HFFc6 (cell line): ENCODE measurements around the gene TRNAU1AP. TPM values are rescaled to one million over a fixed set of nuclear protein-coding genes. Genes with fewer than 3 reads are reported as not detected.

ENCODE experiments used
- DNase-seq: peaks from one replicate; pipeline ENCODE4 v3.0.0-alpha.2; 2018
- H3K27ac Mint-ChIP-seq: 2 replicates; pipeline ENCODE4 v1.8.0; 2020; ENCODE audit warnings: mild to moderate bottlenecking, mixed read lengths
- H3K27me3 Mint-ChIP-seq: 2 replicates; pipeline ENCODE4 v1.8.0; 2021; ENCODE audit warnings: mild to moderate bottlenecking, moderate library complexity, mixed read lengths; ENCODE audit not compliant: insufficient read depth
- H3K36me3 Mint-ChIP-seq: 2 replicates; pipeline ENCODE4 v1.8.0; 2021; ENCODE audit warnings: low read depth, mixed read lengths
- H3K4me1 Mint-ChIP-seq: 2 replicates; pipeline ENCODE4 v1.8.0; 2020; ENCODE audit warnings: low read depth, mixed read lengths
- H3K4me3 Mint-ChIP-seq: 2 replicates; pipeline ENCODE4 v1.8.0; 2020; ENCODE audit warnings: mild to moderate bottlenecking, moderate library complexity, mixed read lengths
- H3K9me3 Mint-ChIP-seq: 2 replicates; pipeline ENCODE4 v1.8.0; 2020; ENCODE audit warnings: mild to moderate bottlenecking, mixed read lengths
- total RNA-seq, 6 experiments: library from RNA; stranded (reverse); fragmentation: NEBNext Ultra II Directional; extraction: Animal tissue kit (Norgen Biotek cat#: 25700); gene quantifications; 2 replicates in 1 of 6; 3 replicates in 5 of 6; pipeline ENCODE4 v1.2.3, GENCODE V29; 2021
- TF ChIP-seq, protein P1 (sequence below): fragments of 200-600 bp; sonication (generic); IDR thresholded peaks from 2 replicates; pipeline ENCODE4 v1.5.0; 2021; ENCODE audit warnings: antibody characterized with exemption, mild to moderate bottlenecking

Gene TRNAU1AP
- total RNA-seq, 6 experiments from 2014 or later, result 20.9 to 33.0 (median 28.2) TPM

GRCh38 chr1:28573564-28573963 lies 20.7 kb downstream of the TRNAU1AP start:
- DNase-seq, result no peak
- Mint-ChIP-seq H3K9me3 (no peaks in the 10 kb centered on the region), H3K4me1 (peaks cover 9% of the 10 kb centered on the region), H3K4me3 (no peak overlapping the region), H3K36me3 (peaks cover 26% of the 10 kb centered on the region), H3K27me3 (peaks cover 2% of the 10 kb centered on the region), H3K27ac (no peak overlapping the region)
- TF ChIP-seq, protein P1, sequence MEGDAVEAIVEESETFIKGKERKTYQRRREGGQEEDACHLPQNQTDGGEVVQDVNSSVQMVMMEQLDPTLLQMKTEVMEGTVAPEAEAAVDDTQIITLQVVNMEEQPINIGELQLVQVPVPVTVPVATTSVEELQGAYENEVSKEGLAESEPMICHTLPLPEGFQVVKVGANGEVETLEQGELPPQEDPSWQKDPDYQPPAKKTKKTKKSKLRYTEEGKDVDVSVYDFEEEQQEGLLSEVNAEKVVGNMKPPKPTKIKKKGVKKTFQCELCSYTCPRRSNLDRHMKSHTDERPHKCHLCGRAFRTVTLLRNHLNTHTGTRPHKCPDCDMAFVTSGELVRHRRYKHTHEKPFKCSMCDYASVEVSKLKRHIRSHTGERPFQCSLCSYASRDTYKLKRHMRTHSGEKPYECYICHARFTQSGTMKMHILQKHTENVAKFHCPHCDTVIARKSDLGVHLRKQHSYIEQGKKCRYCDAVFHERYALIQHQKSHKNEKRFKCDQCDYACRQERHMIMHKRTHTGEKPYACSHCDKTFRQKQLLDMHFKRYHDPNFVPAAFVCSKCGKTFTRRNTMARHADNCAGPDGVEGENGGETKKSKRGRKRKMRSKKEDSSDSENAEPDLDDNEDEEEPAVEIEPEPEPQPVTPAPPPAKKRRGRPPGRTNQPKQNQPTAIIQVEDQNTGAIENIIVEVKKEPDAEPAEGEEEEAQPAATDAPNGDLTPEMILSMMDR, result no peak

DNA sequence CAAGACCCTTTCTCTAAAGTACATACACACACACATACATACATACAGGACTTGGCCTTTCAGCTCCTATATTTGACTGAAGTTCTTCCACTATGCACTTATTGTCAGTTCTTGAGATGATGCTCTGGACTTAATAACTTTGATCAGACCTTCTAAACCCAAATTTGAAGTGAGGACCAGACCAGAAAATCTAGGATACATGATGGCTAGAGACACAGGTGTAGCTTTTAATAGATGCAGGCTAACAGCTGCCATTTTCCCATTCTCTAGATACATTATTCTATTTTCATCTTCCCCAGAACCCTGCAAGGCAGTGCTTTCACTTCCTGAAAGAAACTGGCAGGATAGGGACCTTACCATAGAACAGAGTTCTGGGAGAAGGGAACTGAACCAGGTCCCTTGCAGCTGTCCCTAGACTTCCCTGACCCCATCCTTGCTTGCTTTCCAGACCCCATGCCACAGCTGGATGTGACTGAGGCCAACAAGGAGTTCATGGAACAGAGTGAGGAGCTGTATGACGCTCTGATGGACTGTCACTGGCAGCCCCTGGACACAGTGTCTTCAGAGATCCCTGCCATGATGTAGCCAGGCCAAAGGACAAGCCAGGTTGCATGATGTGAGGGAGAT lies 24.3 kb downstream of the TRNAU1AP start:
- TF ChIP-seq, protein P1, result no peak
- no peak overlapping the region; the same call in 1 of the 2 replicates for H3K4me3 Mint-ChIP-seq
- H3K27me3 Mint-ChIP-seq, result peaks cover 12% of the 10 kb centered on the region
- H3K27ac Mint-ChIP-seq, result peak overlapping the region; percentile 60
- peaks cover 42% of the 10 kb centered on the region for H3K36me3 Mint-ChIP-seq
- DNase-seq, result no peak
- H3K9me3 Mint-ChIP-seq, result no peaks in the 10 kb centered on the region
- peaks cover 34% of the 10 kb centered on the region for H3K4me1 Mint-ChIP-seq

- Mint-ChIP-seq H3K36me3 (peaks cover 42% of the 10 kb centered on the region), H3K27me3 (peaks cover 12% of the 10 kb centered on the region)
These were observed 25.1 kb downstream of the TRNAU1AP start for GRCh38 chr1:28577738-28578536.

DNA sequence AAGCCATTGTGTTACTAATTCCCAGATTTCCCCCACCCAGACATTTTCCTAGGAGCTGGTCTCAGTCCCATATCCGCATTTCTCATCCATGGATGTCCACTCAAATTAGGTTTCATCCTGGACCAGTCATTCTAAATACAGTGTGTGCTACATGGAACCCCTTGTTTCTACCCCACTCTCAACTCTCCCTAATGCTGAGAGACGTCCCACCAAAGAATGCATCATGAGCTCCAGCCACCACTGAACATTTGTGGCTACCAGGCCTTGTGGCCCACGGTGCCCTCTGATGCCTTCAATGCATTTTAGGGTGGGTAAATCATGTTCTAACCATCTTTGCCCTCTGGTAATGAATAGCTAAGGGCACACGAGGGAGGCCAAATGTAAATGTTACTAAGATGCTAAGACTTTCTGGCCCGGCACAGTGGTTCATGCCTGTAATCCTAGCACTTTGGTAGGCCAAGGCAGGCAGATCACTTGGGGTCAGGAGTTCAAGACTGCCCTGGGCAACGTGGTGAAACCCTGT lies 25.9 kb downstream of the TRNAU1AP start:
- H3K4me3 Mint-ChIP-seq, result peak overlapping the region; percentile 29
- H3K9me3 Mint-ChIP-seq, result no peaks in the 10 kb centered on the region
- TF ChIP-seq, protein P1, result no peak
- H3K27ac Mint-ChIP-seq, result peak overlapping the region; percentile 68
- H3K4me1 Mint-ChIP-seq, result peaks cover 44% of the 10 kb centered on the region
- peaks cover 12% of the 10 kb centered on the region for H3K27me3 Mint-ChIP-seq
- DNase-seq, result no peak
- H3K36me3 Mint-ChIP-seq, result peaks cover 42% of the 10 kb centered on the region

More at GRCh38 chr1:28577738-28578536, 25.1 kb downstream of the TRNAU1AP start:
- Mint-ChIP-seq H3K27ac (peak overlapping the region; percentile 60), H3K9me3 (no peaks in the 10 kb centered on the region), H3K4me3 (peak overlapping the region; percentile 39; the same call in 1 of the 2 replicates), H3K4me1 (peaks cover 40% of the 10 kb centered on the region)
- no peak for DNase-seq
- TF ChIP-seq, protein P1, result no peak

DNA sequence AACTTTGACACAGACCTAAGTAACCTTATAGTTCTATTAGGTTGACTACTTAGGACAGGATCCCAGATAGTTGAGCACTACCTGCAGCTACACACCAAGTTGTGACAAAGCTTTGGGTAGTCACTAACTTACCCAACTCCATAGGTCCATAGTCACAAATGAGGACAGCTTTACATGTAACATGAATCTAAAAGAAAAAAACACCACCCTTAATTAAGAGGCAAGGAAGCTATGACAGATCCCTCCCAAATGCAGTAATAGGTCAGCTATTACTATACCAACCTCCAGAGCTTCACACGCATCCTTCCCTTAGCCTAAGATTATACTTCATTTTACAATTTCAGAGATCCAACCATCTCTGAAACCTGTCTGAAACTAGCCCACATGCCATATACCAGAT lies 26.5 kb downstream of the TRNAU1AP start:
- H3K27me3 Mint-ChIP-seq, result peaks cover 12% of the 10 kb centered on the region
- H3K27ac Mint-ChIP-seq, result peak overlapping the region; percentile 68
- TF ChIP-seq, protein P1, result no peak
- peaks cover 42% of the 10 kb centered on the region for H3K36me3 Mint-ChIP-seq
- peaks cover 44% of the 10 kb centered on the region for H3K4me1 Mint-ChIP-seq
- DNase-seq, result no peak
- H3K4me3 Mint-ChIP-seq, result peak overlapping the region; percentile 92
- H3K9me3 Mint-ChIP-seq, result no peaks in the 10 kb centered on the region
